Measurements from ENCODE around the gene KCNQ1OT1.
"Not testable (repeated sequence)": the region's sequence is repeated elsewhere in the genome, so short reads cannot be mapped to it uniquely, and the experiment has no call there.

The KCNQ1OT1 gene

GRCh38 chr11:2650343-2650867 lies 49.4 kb downstream of the KCNQ1OT1 start:
- no peak for DNase-seq

GRCh38 chr11:2649848-2650247 lies 49.9 kb downstream of the KCNQ1OT1 start:
- DNase-seq = no peak

GRCh38 chr11:2649400-2649799 lies 50.4 kb downstream of the KCNQ1OT1 start:
- DNase-seq = no peak

- no peak for DNase-seq
These were observed 51.8 kb downstream of the KCNQ1OT1 start for GRCh38 chr11:2647953-2648352.

- DNase-seq = no peak
These were observed 52.6 kb downstream of the KCNQ1OT1 start for GRCh38 chr11:2647167-2647566.

GRCh38 chr11:2645779-2646118 lies 54.0 kb downstream of the KCNQ1OT1 start:
- DNase-seq = no peak

- no peak for DNase-seq
These were observed 54.7 kb downstream of the KCNQ1OT1 start for GRCh38 chr11:2644844-2645778.

- DNase-seq = no peak
These were observed 56.0 kb downstream of the KCNQ1OT1 start for GRCh38 chr11:2643746-2644145.

GRCh38 chr11:2641623-2642022 lies 58.2 kb downstream of the KCNQ1OT1 start:
- DNase-seq = no peak

GRCh38 chr11:2639763-2640162 lies 60.0 kb downstream of the KCNQ1OT1 start:
- not testable (repeated sequence) for DNase-seq

GRCh38 chr11:2631161-2631560 lies 68.6 kb downstream of the KCNQ1OT1 start:
- no peak for DNase-seq

- no peak for DNase-seq
These were observed 69.1 kb downstream of the KCNQ1OT1 start for GRCh38 chr11:2630679-2631078.

GRCh38 chr11:2625183-2625582 lies 74.6 kb downstream of the KCNQ1OT1 start:
- DNase-seq = no peak

GRCh38 chr11:2621894-2622293 lies 77.9 kb downstream of the KCNQ1OT1 start:
- DNase-seq = no peak

GRCh38 chr11:2612884-2613571 lies 86.8 kb downstream of the KCNQ1OT1 start:
- no peak for DNase-seq

- DNase-seq = no peak
These were observed 90.4 kb downstream of the KCNQ1OT1 start for GRCh38 chr11:2609345-2609744.

- no peak for DNase-seq
These were observed 100.1 kb downstream of the KCNQ1OT1 start for GRCh38 chr11:2599561-2600189.

- DNase-seq = no peak
These were observed 104.6 kb downstream of the KCNQ1OT1 start for GRCh38 chr11:2595204-2595603.

- DNase-seq = no peak
These were observed 105.5 kb downstream of the KCNQ1OT1 start for GRCh38 chr11:2594267-2594666.

GRCh38 chr11:2593393-2593950 lies 106.3 kb downstream of the KCNQ1OT1 start:
- no peak for DNase-seq

- no peak for DNase-seq
These were observed 107.0 kb downstream of the KCNQ1OT1 start for GRCh38 chr11:2592559-2593392.

GRCh38 chr11:2591805-2592204 lies 108.0 kb downstream of the KCNQ1OT1 start:
- DNase-seq = no peak
